GM19397 (cell line): ENCODE measurements around the gene DAND5.

Experiments
- ATAC-seq: cut with Tn5 transposase; IDR thresholded peaks from one replicate; pipeline ENCODE4 v1.9.1; 2021; ENCODE audit warnings: mild to moderate bottlenecking, moderate library complexity; ENCODE audit not compliant: unreplicated experiment

Gene DAND5

GRCh38 chr19:12991296-12991695, 21.9 kb downstream of the DAND5 start:
- no peak for ATAC-seq

GRCh38 chr19:12992729-12993128, 23.4 kb downstream of the DAND5 start:
- ATAC-seq = no peak

GRCh38 chr19:12993562-12993961, 24.2 kb downstream of the DAND5 start:
- no peak for ATAC-seq

DNA sequence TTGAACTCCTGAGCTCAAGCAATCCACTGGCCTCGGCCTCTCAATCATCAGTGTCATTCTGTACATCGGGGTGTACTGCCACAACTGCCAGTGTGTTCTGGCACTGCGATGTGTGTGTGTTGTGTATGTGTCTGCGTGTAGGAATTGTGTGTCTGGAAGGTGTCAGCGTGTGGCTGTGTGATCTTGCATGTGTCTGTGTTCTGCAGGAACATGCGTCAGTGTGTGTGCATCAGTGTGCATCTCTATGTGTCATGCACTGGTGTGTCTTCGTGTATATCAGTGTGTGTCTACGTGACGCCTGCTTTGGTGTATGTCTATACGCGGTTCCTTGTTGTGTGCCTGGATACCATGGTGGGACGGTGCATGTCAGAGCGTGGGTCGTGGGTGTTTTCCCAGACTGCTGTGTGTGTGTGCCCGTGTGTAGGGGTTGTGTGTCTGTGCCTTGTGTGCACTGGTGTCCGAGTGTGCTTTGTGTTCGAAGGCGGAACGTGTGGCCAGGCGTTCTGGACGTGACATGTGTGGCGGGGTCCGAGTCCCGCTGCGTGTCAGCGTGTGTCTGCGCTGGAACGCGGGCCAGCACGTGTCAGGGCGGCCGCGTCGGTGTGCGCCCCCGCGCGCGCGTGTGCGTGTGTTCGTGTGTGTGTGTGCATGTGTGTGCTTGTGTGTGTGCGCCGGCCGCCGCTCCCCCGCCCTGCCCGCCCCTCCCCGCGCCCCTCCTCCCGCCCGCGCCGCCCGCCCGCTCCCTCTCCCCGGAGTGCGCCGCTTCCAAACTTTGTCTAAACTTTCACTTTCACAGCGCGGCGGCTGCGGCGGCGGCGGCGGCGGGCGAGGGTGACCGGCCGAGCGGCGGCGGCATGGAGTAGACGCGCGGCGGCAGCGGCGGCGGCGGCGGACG, 25.6 kb downstream of the DAND5 start, which contains the start of gene NFIX:
Gene NFIX, plus strand, starts transcription at position 775 of the 895 bp plus-strand sequence. CDS start 363 bp downstream, outside the sequence.
- ATAC-seq = no peak

- no peak for ATAC-seq
Measured at GRCh38 chr19:12995596-12996405, 26.4 kb downstream of the DAND5 start.

DNA sequence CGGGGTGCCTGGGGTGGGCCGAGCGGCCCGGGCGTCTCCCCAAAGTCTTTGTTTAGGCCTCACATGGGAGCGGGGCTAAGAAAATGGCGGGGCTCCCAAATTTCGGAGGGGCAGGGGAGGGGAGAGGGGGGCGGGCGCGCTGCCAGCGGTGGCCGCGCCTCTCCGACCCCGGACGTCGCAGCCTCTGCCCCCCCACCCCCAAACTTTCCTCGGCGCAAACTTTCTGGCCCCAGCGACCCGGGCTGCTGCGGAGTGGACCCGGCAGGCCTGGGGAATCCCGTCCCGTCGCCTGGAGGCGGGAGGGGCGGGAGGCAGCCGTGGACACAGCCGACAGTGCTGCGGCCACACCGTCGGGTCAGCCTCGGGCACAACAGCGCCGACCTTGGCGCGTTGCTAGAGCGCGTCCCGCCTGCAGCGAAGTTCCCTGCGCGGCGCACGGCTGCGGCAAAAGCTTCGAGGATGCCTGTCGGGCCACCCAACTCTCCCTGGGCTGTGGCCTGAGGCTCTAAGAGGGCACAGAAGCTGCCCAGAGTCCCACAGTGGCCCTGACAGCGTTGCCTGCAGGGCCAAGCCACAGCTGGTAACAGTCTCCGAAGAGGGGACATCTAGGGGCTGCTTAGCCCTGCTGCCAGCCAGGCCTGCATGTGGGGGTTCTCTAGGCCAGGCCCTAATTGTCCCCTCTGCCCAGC, 27.2 kb downstream of the DAND5 start:
- no peak for ATAC-seq

- no peak for ATAC-seq
Measured at GRCh38 chr19:12997179-12997966, 28.0 kb downstream of the DAND5 start.

DNA sequence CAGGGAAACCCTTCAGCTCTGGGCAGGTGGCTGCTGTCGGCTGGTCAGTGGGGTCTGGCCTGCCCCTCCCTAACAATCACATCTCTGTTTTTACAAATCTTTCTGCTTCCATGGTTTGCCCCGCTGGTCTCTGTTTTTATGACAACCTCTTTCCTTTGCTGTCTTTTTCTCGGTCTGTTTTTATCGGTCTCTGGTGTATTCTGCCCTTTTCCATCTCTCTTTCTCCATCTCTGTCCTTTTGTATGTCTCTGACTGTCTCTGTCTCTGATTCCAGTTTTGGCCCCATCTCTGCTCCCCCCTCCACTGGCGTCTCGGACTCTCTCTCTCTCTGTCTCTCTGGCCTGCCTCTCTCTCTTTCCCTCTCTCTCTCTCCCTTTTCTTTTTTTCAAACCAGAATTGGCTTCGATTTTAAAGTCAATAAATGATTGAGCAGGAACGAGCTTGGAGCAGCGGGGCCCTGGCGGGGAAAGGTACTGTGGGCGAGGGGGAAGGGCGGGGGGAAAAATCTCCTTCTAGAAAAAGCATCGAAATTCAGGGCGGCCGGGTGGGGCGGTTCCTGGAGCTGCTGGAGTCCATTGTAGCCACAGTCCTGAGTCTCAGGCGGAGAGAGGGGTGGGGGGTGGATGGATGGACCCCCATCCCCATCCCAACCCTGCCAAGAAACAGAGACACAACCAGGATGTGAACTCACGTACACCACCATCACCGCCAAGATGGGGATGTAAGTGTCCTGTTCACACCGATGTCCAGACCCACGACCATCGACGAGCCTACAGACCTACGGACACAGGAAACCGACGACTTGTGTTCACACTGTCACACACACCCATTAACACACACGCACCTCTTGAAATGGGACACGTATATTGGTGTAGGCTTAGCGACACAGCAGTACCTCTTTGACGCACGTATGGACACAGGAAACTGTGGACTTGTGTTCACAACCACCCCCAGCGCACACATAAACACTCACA, 28.9 kb downstream of the DAND5 start:
- no peak for ATAC-seq

GRCh38 chr19:13001166-13001501, 31.8 kb downstream of the DAND5 start:
- ATAC-seq = no peak

GRCh38 chr19:13001502-13002165, 32.3 kb downstream of the DAND5 start:
- no peak for ATAC-seq

DNA sequence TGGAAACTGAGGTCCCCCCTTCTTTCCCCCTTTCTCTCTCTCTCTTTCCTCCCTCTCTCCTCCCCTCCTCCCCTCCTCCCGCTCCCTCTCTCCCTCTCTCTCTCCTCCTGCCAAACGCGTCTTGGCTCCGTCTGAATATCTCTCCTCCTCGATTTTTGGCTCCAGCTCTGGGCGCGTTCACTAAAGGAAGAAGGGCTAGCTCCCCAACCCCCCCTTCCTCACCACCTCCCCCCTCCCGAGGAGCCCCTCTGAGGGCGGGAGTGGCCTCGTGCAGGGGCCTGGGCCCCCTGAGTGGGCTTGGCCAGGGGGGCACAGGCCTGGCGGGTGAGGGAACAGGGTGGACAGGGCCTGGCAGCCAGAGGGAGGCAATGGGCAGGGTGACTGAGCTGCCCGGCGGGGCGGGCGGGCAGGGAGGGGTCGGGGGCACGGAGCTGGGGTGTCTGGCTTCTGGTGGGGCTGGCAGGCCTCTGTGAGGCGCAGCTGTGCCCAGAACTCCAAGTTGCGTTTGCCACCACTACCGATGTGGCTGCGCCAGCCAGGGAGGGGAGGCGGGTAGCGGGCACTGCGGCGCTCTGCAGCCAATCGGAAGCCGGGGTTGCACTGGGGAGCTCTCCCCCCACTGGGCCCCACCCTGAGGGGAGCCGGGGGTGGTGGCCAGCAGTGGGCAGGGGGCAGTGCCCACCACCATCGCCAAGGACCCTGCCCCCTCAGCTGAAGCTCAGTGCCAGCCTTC, 33.0 kb downstream of the DAND5 start:
- ATAC-seq = no peak

GRCh38 chr19:13003081-13003480, 33.7 kb downstream of the DAND5 start:
- no peak for ATAC-seq

DNA sequence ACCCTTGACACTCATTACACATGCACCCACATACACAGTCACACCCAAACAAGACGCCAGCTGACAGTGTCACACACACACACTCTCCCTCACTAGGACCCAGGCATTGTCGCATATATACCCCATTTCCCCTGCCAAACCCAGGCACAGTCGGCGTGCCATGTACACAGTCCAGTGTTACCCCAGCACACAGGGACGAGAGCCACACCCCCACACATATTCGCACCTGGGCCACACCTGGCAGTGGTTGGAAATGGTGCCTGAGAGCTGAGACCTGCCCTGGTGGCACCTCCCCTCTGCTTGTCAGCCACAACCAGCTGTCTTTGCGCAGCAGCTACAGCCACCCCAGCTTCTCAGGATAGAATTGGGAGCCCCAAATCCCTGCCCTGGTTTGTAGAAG, 34.9 kb downstream of the DAND5 start:
- no peak for ATAC-seq

DNA sequence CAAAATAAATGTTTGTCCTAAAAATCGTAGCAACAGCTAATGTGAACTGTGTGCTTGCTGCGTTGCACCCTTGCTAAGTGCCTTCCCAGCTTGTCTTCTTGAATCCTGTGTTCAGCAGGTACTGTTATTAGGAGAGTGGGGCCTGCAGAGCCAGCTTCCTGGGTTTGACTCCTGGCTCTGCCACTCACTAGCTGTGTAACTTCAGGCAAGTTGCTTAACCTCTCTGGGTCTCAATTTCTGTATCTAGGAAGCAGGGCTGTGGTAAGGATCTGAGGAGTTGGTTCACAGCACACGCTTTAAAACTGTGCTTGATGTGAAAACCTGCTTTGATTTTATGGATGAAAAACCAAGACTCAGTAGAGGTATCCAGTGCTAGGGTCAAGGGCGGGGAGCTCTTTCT, 35.9 kb downstream of the DAND5 start:
- ATAC-seq = no peak

DNA sequence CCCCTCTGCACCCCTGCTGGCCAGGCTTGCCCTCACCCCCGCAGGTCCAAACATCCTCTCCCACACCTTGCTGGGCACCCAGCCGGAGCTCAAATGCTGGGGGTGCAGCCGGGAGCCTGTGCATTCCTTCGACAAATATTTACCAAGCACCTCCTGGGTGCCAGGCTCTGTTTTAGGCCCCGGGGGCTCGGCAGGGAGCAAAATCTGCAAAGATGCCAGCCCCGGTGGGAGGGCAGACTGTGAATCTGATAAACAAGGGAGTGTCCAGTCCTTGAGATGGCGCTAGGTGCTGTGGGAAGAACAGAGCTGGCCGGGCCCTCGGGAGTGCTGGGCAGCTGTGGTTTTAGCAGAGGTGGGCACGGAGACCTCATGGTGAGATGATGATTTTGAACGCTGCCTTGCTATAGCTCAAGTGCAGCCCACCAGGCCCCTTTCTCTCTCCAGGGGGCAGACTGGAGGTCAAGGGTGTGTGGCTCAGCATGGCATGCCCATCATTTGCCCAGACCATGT, 36.5 kb downstream of the DAND5 start:
- ATAC-seq = no peak

DNA sequence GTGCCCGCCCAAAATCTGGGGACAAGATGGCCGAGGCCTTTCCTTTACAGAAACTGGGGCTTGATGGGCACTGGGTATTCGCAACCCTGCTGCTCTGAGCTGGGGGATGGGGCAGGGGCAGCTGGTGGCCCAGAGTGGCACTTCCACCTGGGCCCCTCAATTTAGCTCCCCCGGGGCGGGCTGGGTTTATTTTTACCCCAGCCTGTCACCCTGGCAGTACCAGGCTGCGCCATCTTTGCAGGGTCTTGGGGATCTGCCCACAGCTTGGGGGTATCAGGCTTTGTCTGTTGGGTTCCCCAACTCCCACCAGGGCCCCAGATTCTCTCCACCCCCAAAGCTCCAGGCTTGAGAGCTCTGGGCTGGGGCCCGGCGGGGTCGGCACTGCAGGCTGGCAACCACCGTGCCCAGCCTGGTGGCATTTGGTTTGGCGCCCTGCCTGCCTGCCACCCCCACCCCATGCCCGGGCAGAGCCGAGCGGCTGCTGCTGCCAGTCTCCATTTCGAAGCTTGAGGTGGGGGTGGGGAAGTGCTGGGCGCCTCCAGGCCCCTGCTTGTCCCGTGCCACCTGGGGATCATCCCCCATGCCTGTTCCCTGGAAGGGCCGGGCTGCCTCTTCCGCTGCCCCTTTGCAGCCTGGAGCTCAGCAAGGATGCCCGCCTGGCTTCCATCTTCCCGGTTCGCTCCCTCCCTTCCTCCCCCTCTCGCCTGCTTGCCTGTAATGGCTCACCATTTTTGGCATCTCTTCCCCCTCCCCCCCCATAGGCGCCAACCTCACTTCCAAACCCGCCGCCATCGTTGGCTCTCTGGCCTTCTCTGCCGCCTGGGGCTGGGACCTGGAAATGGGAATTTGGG, 37.3 kb downstream of the DAND5 start:
- ATAC-seq = no peak
